Left ventricle myocardium superior (tissue), 1 donor: ENCODE results near the gene PPM1A. TPM values are rescaled to one million over a fixed set of nuclear protein-coding genes. Genes with fewer than 3 reads are reported as not detected.
"Not testable (repeated sequence)": the region's sequence is repeated elsewhere in the genome, so short reads cannot be mapped to it uniquely, and the experiment has no call there.

Experiments used
- ATAC-seq: fragments of 200-7000 bp; cut with Tn5 transposase; one replicate; pipeline ENCODE4 v1.9.1; 2020; ENCODE audit warnings: mild to moderate bottlenecking, moderate library complexity
- DNase-seq: peaks from one replicate; pipeline ENCODE4 v3.0.0-alpha.2; 2020
- intact Hi-C: fragments of 100-400 bp; cut with micrococcal nuclease; formaldehyde crosslinking; loops from one replicate; pipeline ENCODE4 v1.11.0; 2022
- total RNA-seq: library from RNA; stranded (reverse); fragmentation: NEBNext Ultra II Directional; extraction: Animal tissue kit (Norgen Biotek cat#: 25700); gene quantifications from one replicate; pipeline ENCODE4 v1.2.1, GENCODE V29; 2021
- donor health status: DM: no; HTN: yes; CAD: no; lungs with severe emphysema.

PPM1A gene
- total RNA-seq, 1 donor from 2014 or later = 117 TPM

DNA sequence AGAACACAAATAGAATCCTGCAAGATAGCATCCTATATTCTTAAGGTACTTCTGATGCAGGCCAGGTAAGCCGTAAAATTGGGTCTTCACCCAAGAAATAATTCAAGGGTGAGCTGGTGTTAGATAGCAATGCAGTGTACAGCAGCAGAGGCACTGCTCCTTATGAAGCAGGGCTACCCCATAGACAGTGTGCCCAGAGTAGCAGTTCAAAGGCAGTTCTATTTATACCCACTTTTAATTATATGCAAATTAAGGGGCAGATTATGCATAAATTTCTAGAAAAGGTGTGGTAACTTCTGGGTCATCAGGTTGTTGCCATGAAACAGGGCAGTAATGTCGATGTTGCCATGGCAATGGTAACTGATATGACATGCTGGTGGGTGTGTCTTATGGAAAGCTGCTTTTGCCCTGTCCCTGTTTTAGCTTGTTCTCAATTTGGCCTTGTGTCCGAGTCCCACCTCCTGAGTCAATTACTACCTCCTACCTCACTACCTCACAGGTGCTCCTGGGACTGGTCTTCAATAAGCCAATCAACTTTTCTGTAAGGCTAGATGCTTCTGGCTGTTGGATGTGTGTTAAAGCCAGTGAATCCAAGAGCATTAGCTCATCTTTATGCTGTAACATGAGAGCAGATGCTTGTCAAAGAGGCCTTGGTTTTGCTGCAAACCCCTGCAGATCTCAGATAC is 61.0 kb downstream of the PPM1A start:
- ATAC-seq = no peak
- no peak for DNase-seq
- intact Hi-C loops = no loop called here

GRCh38 chr14:60311417-60311816 is 62.4 kb downstream of the PPM1A start:
- DNase-seq = no peak
- ATAC-seq = no peak
- intact Hi-C loops = no loop called here

DNA sequence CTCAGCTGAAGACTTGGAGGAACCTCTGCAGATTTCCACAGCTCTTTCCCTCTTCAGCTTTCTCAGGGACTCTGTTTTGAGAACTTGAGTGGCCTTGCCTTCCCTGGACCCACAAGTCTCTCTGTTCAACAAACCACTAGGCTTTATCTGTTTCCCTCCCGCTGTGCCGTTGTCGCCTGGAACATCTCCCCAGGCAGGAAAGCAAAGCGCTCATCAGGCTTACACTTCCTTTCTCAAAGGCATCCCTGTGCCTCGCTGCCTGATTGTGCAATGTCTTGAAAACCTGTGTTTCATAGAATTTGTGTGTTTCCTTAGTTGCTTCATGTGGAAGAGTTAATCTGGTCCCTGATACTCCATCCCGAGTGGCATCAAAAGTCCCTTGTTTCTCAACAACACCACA is 64.1 kb downstream of the PPM1A start:
- no peak for DNase-seq
- intact Hi-C loops = no loop called here
- no peak for ATAC-seq

DNA sequence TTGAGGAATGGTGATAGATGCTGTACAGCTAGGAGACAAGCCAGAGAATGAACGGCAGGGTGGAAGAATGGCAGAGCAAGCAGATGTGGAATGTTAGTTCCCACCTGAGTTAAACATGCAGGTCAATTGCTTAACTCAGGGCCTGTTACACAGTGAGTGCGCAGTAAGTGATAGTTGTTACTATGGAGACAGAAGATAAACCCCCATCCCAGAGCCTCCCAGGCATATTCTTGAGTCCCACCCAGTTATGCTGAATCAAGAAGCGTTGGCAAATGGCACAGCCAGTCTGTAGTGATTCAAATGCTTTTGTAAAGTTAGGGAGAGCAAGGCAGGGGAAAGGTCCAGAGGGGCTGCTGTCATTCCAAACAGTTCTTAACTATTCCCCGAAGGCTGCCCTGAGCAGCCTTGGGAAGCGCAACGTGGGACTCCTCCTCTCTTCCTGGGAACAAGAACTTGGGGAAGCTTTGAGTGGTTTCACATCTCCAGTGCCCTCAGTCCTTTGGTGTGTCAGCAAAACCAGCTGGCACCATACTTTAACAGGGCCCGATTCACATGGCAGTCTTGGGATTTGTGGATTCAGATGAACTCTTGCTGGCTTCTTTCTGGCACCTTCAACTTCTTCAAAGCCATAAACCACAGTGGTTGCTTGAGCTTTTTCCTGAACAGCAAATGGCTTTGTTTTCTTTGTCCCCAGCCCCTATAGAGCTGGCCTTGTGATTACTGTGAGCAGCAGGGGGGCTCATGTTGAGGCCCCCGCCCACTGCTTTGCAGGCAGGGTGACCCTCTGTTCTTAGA is 66.4 kb downstream of the PPM1A start:
- DNase-seq (no peak), ATAC-seq (no peak)
- intact Hi-C loops = no loop called here

GRCh38 chr14:60317609-60318008 is 68.6 kb downstream of the PPM1A start:
- intact Hi-C loops = no loop called here
- ATAC-seq (no peak), DNase-seq (no peak)

DNA sequence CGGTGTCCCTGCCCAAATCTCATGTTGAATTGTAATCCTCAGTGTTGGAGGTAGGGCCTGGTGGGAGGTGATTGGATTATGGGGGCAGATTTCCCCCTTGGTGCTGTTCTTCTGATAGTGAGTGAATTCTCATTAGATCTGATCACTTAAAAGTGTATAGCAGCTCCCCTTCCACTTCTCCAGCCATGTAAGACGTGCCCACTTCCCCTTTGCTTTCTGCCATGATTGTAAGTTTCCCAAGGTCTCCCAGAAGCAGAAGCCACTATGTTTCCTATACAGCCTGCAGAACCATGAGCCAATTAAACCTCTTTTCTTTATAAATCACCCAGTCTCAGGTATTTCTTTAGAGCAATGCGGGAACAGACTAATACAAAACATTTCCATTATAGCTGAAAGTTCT is 71.8 kb downstream of the PPM1A start:
- ATAC-seq, intact Hi-C loops, DNase-seq: not testable (repeated sequence)

GRCh38 chr14:60323199-60323896 is 74.3 kb downstream of the PPM1A start:
- DNase-seq (no peak), ATAC-seq (no peak)
- intact Hi-C loops = no loop called here

GRCh38 chr14:60324837-60325236 is 75.8 kb downstream of the PPM1A start:
- ATAC-seq (no peak), DNase-seq (no peak)
- intact Hi-C loops = no loop called here

GRCh38 chr14:60326274-60326673 is 77.3 kb downstream of the PPM1A start:
- no peak for DNase-seq
- no peak for ATAC-seq
- intact Hi-C loops = no loop called here

GRCh38 chr14:60327447-60328331 is 78.7 kb downstream of the PPM1A start:
- intact Hi-C loops = no loop called here
- peak; percentile 88 for ATAC-seq

GRCh38 chr14:60328583-60328982 is 79.6 kb downstream of the PPM1A start:
- ATAC-seq = no peak
- intact Hi-C loops = no loop called here

More at GRCh38 chr14:60327447-60328331, 78.7 kb downstream of the PPM1A start:
- peak; percentile 51 for DNase-seq

GRCh38 chr14:60329274-60329673 is 80.3 kb downstream of the PPM1A start:
- DNase-seq (no peak), ATAC-seq (no peak)
- intact Hi-C loops = no loop called here

More at GRCh38 chr14:60328583-60328982, 79.6 kb downstream of the PPM1A start:
- no peak for DNase-seq

GRCh38 chr14:60331201-60332045 is 82.4 kb downstream of the PPM1A start:
- ATAC-seq (peak; percentile 69), DNase-seq (peak; percentile 49)
- intact Hi-C loops = no loop called here

DNA sequence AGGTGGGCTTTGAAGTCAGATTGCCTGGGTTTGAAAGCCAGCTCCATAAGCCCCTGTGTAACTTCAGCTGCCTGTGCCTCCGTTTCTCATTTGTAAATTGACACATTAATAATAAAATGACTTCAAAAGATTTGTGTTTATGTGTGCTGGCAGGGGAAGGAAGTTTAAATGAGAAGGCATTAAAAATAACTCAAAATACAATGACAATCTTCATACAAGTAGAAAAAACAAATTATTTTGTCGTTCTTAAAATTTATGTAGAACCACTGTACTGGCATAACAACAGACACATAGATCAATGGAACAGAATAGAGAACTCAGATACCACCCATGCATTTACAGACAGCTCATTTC is 83.0 kb downstream of the PPM1A start:
- no peak for ATAC-seq
- no peak for DNase-seq
- intact Hi-C loops = no loop called here

- no peak for ATAC-seq
- intact Hi-C loops = no loop called here
- no peak for DNase-seq
Measured at GRCh38 chr14:60332869-60333268, 83.8 kb downstream of the PPM1A start.

DNA sequence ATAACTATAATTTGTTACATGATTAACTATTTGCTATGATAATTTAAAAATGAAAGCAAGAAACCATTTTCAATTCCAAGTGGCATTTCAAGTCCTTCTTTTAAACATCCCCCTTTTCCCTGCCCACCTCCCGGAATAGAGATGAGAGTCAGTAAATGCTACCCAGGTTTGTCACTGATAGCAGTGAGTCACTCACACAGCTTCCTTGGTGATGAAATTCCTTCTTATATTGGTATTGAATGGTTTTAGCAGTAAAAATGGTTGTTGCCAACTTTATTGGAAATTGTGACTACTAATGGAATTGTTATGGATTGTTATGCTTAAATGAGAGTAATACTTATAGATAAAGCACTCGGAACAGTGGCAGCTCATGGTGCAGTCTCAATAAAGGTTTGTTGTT is 90.5 kb downstream of the PPM1A start:
- DNase-seq (no peak), ATAC-seq (no peak)
- intact Hi-C loops = no loop called here

GRCh38 chr14:60343571-60344071 is 94.6 kb downstream of the PPM1A start:
- ATAC-seq = no peak
- DNase-seq = no peak
- intact Hi-C loops = no loop called here

GRCh38 chr14:60344751-60345150 is 95.7 kb downstream of the PPM1A start:
- no peak for ATAC-seq
- intact Hi-C loops = no loop called here
- DNase-seq = no peak
